GM19240 (cell line): ENCODE results near the gene ABCA8.

ENCODE experiments used
- DNase-seq: peaks from one replicate; pipeline ENCODE4 v3.0.0; 2011; ENCODE audit warnings: low spot score; ENCODE audit not compliant: insufficient read length

The ABCA8 gene

GRCh38 chr17:68870976-68871375, 84.2 kb downstream of the ABCA8 start:
- DNase-seq: no peak

- DNase-seq: no peak
Measured at GRCh38 chr17:68870161-68870826, 84.9 kb downstream of the ABCA8 start.

GRCh38 chr17:68868708-68869107, 86.5 kb downstream of the ABCA8 start:
- no peak for DNase-seq

GRCh38 chr17:68867759-68868516, 87.3 kb downstream of the ABCA8 start:
- DNase-seq: no peak

GRCh38 chr17:68865584-68865983, 89.6 kb downstream of the ABCA8 start:
- DNase-seq: no peak

- DNase-seq: no peak
Measured at GRCh38 chr17:68863091-68863652, 92.0 kb downstream of the ABCA8 start.

- no peak for DNase-seq
Measured at GRCh38 chr17:68861602-68862001, 93.6 kb downstream of the ABCA8 start.

- no peak for DNase-seq
Measured at GRCh38 chr17:68860941-68861340, 94.3 kb downstream of the ABCA8 start.

GRCh38 chr17:68854452-68854851, 100.7 kb downstream of the ABCA8 start:
- DNase-seq: no peak

- DNase-seq: no peak
Measured at GRCh38 chr17:68853439-68853838, 101.8 kb downstream of the ABCA8 start.

GRCh38 chr17:68853036-68853435, 102.2 kb downstream of the ABCA8 start:
- no peak for DNase-seq

GRCh38 chr17:68851890-68852289, 103.3 kb downstream of the ABCA8 start:
- no peak for DNase-seq

GRCh38 chr17:68850749-68851510, 104.3 kb downstream of the ABCA8 start:
- no peak for DNase-seq

- DNase-seq: no peak
Measured at GRCh38 chr17:68849673-68850610, 105.2 kb downstream of the ABCA8 start.

GRCh38 chr17:68847711-68848110, 107.5 kb downstream of the ABCA8 start:
- no peak for DNase-seq

GRCh38 chr17:68843522-68843921, 111.7 kb downstream of the ABCA8 start:
- DNase-seq: no peak

GRCh38 chr17:68840073-68840472, 115.1 kb downstream of the ABCA8 start:
- no peak for DNase-seq

GRCh38 chr17:68835071-68835470, 120.1 kb downstream of the ABCA8 start:
- no peak for DNase-seq

- no peak for DNase-seq
Measured at GRCh38 chr17:68834328-68834836, 120.8 kb downstream of the ABCA8 start.

- no peak for DNase-seq
Measured at GRCh38 chr17:68832109-68832802, 122.9 kb downstream of the ABCA8 start.
